Measurements from ENCODE around the gene KIN. TPM values are rescaled to one million over a fixed set of nuclear protein-coding genes. Genes with fewer than 3 reads are reported as not detected.

Gene KIN
- total and polyA plus RNA-seq, 2 of the 4 experiments (the other 2 are of a cell fraction): 3.0 to 6.4 TPM

DNA sequence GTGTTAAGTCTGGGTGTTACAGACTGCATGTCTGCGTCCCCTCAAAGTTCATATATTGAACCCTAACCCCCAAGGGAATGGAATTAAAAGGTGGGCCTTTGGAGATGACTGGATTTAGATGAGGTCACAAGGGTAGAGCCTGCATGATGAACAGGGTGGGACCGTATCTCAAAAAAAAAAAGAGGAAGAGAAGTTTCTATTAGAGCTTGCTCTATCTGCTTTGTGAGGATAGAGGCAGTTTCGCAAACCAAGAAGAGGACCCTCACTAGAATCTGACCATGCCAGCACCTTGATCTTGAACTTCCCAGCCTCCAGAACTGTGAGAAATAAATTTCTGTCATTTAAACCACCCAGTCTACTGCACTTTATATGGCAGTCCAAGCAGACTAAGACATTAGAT, 1.4 kb downstream of the KIN start:
- dilution Hi-C loops (cut with HindIII; ENCODE audit: low sequenced_read_pairs, unreplicated experiment) (no loop called here), in situ Hi-C loops (cut with MboI; ENCODE audit: low sequenced_read_pairs) (loop anchor here (25.0 kb wide), 1 partner anchor 1049 kb away; no protein-coding TSS in a partner anchor), intact Hi-C loops (cut with micrococcal nuclease) (no loop called here)
- Histone ChIP-seq H3K18ac (ENCODE audit: low read depth, low read length) (no peak overlapping the region), H3K23ac (ENCODE audit: low read depth, low read length) (no peak overlapping the region), H3K79me1 (ENCODE audit: low read depth in 1 of 2, low read length in 2 of 2) (peaks cover under 1 to 39% of the 10 kb centered on the region in 2 experiments; a peak in 3 of 4 replicates), H2AK5ac (ENCODE audit: low read depth, low read length) (no peak overlapping the region), H4K20me1 (ENCODE audit: insufficient read depth, low read length) (peaks cover 41% of the 10 kb centered on the region), H3K27ac (ENCODE audit: insufficient read depth, low read length) (no peak overlapping the region), H3K4me1 (ENCODE audit: control insufficient read depth, insufficient read depth, low read length) (no peaks in the 10 kb centered on the region), H3K4me3 (ENCODE audit: insufficient read depth, low read depth, low read length) (no peak overlapping the region), H4K5ac (ENCODE audit: low read depth, low read length) (no peak overlapping the region), H2BK120ac (ENCODE audit: low read depth, low read length) (no peak overlapping the region), H2AK9ac (replicated peaks; ENCODE audit: low read depth, low read length, poor library complexity) (no peak overlapping the region), H2AFZ (replicated peaks; ENCODE audit: low read length, poor library complexity) (no peak overlapping the region), H2BK20ac (ENCODE audit: low read depth, low read length) (no peak overlapping the region), H4K8ac (ENCODE audit: low read depth in 2 of 2, low read length in 2 of 2) (no peak overlapping the region), H3K9me3 (ENCODE audit: control insufficient read depth, insufficient read depth, low read length) (no peaks in the 10 kb centered on the region), H3K4ac (ENCODE audit: low read depth, low read length) (no peak overlapping the region), H3K14ac (replicated peaks; ENCODE audit: low read depth, low read length) (no peak overlapping the region), H3K36me3 (ENCODE audit: control insufficient read depth, insufficient read depth, low read length) (peaks cover 1% of the 10 kb centered on the region), H3K4me2 (ENCODE audit: low read depth, low read length) (peak overlapping the region; percentile 98), H3K9me1 (ENCODE audit: insufficient read depth, low read length) (0 out of 2 replicates have a peak, but pooled peaks cover 4% of the 10 kb centered on the region), H2BK15ac (ENCODE audit: low read depth, low read length) (no peak overlapping the region), H2BK5ac (ENCODE audit: low read depth, low read length, poor library complexity, severe bottlenecking) (no peak overlapping the region), H3K9ac (ENCODE audit: low read depth, low read length) (no peak overlapping the region), H3K56ac (ENCODE audit: extremely low read depth, insufficient read depth, low read length) (no peak overlapping the region), H3K27me3 (ENCODE audit: control insufficient read depth, insufficient read depth, low read length) (no peaks in the 10 kb centered on the region), H4K91ac (ENCODE audit: insufficient read depth, low read depth, low read length) (no peak overlapping the region)
- POLR2A ChIA-PET (ENCODE audit: unreplicated experiment): no interaction called here
- CTCF ChIA-PET: no interaction called here
- TF ChIP-seq CHD1 (IDR thresholded peaks at IDR 0.05; ENCODE audit: low read depth, low read length): no peak
- TF ChIP-seq NFE2L2 (IDR thresholded peaks at IDR 0.05; ENCODE audit: low read depth, low read length): no peak
- TF ChIP-seq ELK1 (IDR thresholded peaks at IDR 0.05; ENCODE audit: borderline replicate concordance, low read depth, low read length): no peak
- TF ChIP-seq POLR2A (IDR thresholded peaks at IDR 0.05; ENCODE audit: low read depth, low read length): no peak
- TF ChIP-seq RFX5 (IDR thresholded peaks at IDR 0.05; ENCODE audit: low read depth, low read length): no peak
- TF ChIP-seq RCOR1 (IDR thresholded peaks at IDR 0.05; ENCODE audit: insufficient replicate concordance, low read length): no peak
- no peak for TF ChIP-seq USF2 (IDR thresholded peaks at IDR 0.05; ENCODE audit: low read depth, low read length)
- no peak for TF ChIP-seq CEBPB (IDR thresholded peaks at IDR 0.05; ENCODE audit: low read depth, low read length)
- TF ChIP-seq MXI1 (IDR thresholded peaks at IDR 0.05; ENCODE audit: borderline replicate concordance, low read depth, low read length): no peak
- no TSS peak for BruUV-seq (replicated peaks)
- WGBS, 2 experiments (ENCODE audit: extremely low coverage in 2 of 2, insufficient read length in 1 of 2): no CpG with 5 or more reads among the region's 3 CpGs
- ATAC-seq (ENCODE audit: low read depth) (no peak), DNase-seq (no peak)

Measured in IMR-90 (cell line).